H9 (cell line): Measurements from ENCODE around the gene SLC38A5. TPM values are rescaled to one million over a fixed set of nuclear protein-coding genes. Genes with fewer than 3 reads are reported as not detected.
"Not testable (repeated sequence)": the region's sequence is repeated elsewhere in the genome, so short reads cannot be mapped to it uniquely, and the experiment has no call there.

ENCODE experiments used
- DNase-seq: peaks from one replicate; pipeline ENCODE4 v3.0.0-alpha.2; 2017
- H2AFZ ChIP-seq: one replicate; pipeline ENCODE4 v1.6.1; 2013; ENCODE audit warnings: mild to moderate bottlenecking, low read length, control low read depth, moderate library complexity
- H2AK5ac ChIP-seq: 2 replicates; pipeline ENCODE4 v1.6.1; 2013; ENCODE audit warnings: low read length, control low read depth, mixed read lengths; ENCODE audit not compliant: insufficient read length
- H2BK120ac ChIP-seq: one replicate; pipeline ENCODE4 v1.6.1; 2013; ENCODE audit warnings: low read depth, mild to moderate bottlenecking, low read length, control low read depth, inconsistent platforms; ENCODE audit not compliant: poor library complexity, severe bottlenecking
- H2BK12ac ChIP-seq: 2 replicates; pipeline ENCODE4 v1.6.1; 2013; ENCODE audit warnings: low read length, control low read depth, mixed read lengths, low read depth; ENCODE audit not compliant: insufficient read length
- H2BK15ac ChIP-seq: 2 replicates; pipeline ENCODE4 v1.6.1; 2013; ENCODE audit warnings: low read depth, low read length, control low read depth
- H2BK20ac ChIP-seq: one replicate; pipeline ENCODE4 v1.6.1; 2013; ENCODE audit warnings: low read depth, mild to moderate bottlenecking, low read length, control low read depth, inconsistent platforms; ENCODE audit not compliant: poor library complexity, severe bottlenecking
- H2BK5ac ChIP-seq: 2 replicates; pipeline ENCODE4 v1.6.1; 2013; ENCODE audit warnings: low read length, control low read depth, mixed read lengths; ENCODE audit not compliant: insufficient read length
- H3K14ac ChIP-seq: 2 replicates; pipeline ENCODE4 v1.6.1; 2013; ENCODE audit warnings: low read length, control low read depth; ENCODE audit not compliant: insufficient read depth
- H3K18ac ChIP-seq: 2 replicates; pipeline ENCODE4 v1.6.1; 2013; ENCODE audit warnings: low read depth, mild to moderate bottlenecking, mixed read lengths, low read length, control low read depth; ENCODE audit not compliant: insufficient read length
- H3K23ac ChIP-seq: 2 replicates; pipeline ENCODE4 v1.6.1; 2013; ENCODE audit warnings: low read length, control low read depth, mixed read lengths, low read depth; ENCODE audit not compliant: insufficient read length
- H3K23me2 ChIP-seq: 2 replicates; pipeline ENCODE4 v1.6.1; 2013; ENCODE audit warnings: low read depth, mild to moderate bottlenecking, mixed read lengths, low read length, control low read depth; ENCODE audit not compliant: insufficient read length, poor library complexity, severe bottlenecking
- H3K27ac ChIP-seq: 2 replicates; pipeline ENCODE4 v1.5.1; 2013; ENCODE audit warnings: low read length, control low read depth, mixed read lengths, low read depth; ENCODE audit not compliant: insufficient read length
- H3K27me3 ChIP-seq: 2 replicates; pipeline ENCODE4 v1.6.1; 2013; ENCODE audit warnings: low read length, control low read depth, inconsistent platforms; ENCODE audit not compliant: insufficient read depth
- H3K4ac ChIP-seq: 2 replicates; pipeline ENCODE4 v1.6.1; 2013; ENCODE audit warnings: low read depth, mild to moderate bottlenecking, control low read depth, inconsistent platforms, low read length, moderate library complexity
- H3K4me1 ChIP-seq: 2 replicates; pipeline ENCODE4 v1.6.1; 2013; ENCODE audit warnings: low read length, control low read depth, inconsistent platforms; ENCODE audit not compliant: insufficient read depth
- H3K4me2 ChIP-seq: 2 replicates; pipeline ENCODE4 v1.6.1; 2013; ENCODE audit warnings: low read length, control low read depth, mixed read lengths; ENCODE audit not compliant: insufficient read length, insufficient read depth
- H3K56ac ChIP-seq: 2 replicates; pipeline ENCODE4 v1.6.1; 2013; ENCODE audit warnings: low read depth, mild to moderate bottlenecking, mixed read lengths, low read length, control low read depth; ENCODE audit not compliant: insufficient read length
- H3K79me1 ChIP-seq: 2 replicates; pipeline ENCODE4 v1.6.1; 2013; ENCODE audit warnings: low read depth, mild to moderate bottlenecking, moderate library complexity, low read length, control low read depth, inconsistent platforms; ENCODE audit not compliant: insufficient read depth, poor library complexity, severe bottlenecking
- H3K79me2 ChIP-seq: 2 replicates; pipeline ENCODE4 v1.6.1; 2013; ENCODE audit warnings: low read length, control low read depth, inconsistent platforms; ENCODE audit not compliant: insufficient read depth
- H3K9ac ChIP-seq: 2 replicates; pipeline ENCODE4 v1.6.1; 2013; ENCODE audit warnings: low read length, control low read depth, mixed read lengths; ENCODE audit not compliant: insufficient read length; ENCODE audit errors: extremely low read depth
- H3K9me3 ChIP-seq: one replicate; pipeline ENCODE4 v1.6.1; 2013; ENCODE audit warnings: low read depth, low read length, inconsistent platforms; ENCODE audit not compliant: control insufficient read depth
- H3T11ph ChIP-seq: one replicate; pipeline ENCODE4 v1.6.1; 2013; ENCODE audit warnings: mild to moderate bottlenecking, low read length, control low read depth, inconsistent platforms
- H4K20me1 ChIP-seq: one replicate; pipeline ENCODE4 v1.6.1; 2013; ENCODE audit not compliant: control insufficient read depth, insufficient read length, insufficient read depth
- H4K5ac ChIP-seq: 2 replicates; pipeline ENCODE4 v1.6.1; 2013; ENCODE audit warnings: low read depth, mild to moderate bottlenecking, mixed read lengths, low read length, control low read depth; ENCODE audit not compliant: insufficient read length
- H4K8ac ChIP-seq: replicated peaks from 2 replicates; pipeline ENCODE4 v1.6.1; 2013; ENCODE audit warnings: low read length, control low read depth, mixed read lengths, low read depth; ENCODE audit not compliant: insufficient read length
- H4K91ac ChIP-seq: 2 replicates; pipeline ENCODE4 v1.6.1; 2013; ENCODE audit warnings: low read depth, mild to moderate bottlenecking, moderate library complexity, mixed read lengths, low read length, control low read depth; ENCODE audit not compliant: insufficient read length
- H3K27ac Mint-ChIP-seq, 3 experiments: 2 replicates in 2 of 3; 3 replicates in 1 of 3; pipeline ENCODE4 v1.8.0; 2020 to 2021; ENCODE audit warnings: mixed read lengths in 3 of 3, mild to moderate bottlenecking in 1 of 3, moderate library complexity in 1 of 3
- H3K27me3 Mint-ChIP-seq: 2 replicates; pipeline ENCODE4 v1.8.0; 2021; ENCODE audit warnings: low read depth, mild to moderate bottlenecking, moderate library complexity, mixed read lengths
- H3K36me3 Mint-ChIP-seq, 3 experiments: 2 replicates in 2 of 3; 3 replicates in 1 of 3; pipeline ENCODE4 v1.8.0; 2020 to 2021; ENCODE audit warnings: low read depth in 3 of 3, mixed read lengths in 3 of 3; ENCODE audit not compliant: insufficient read depth in 1 of 3
- H3K4me1 Mint-ChIP-seq, 2 experiments: 2 replicates each; pipeline ENCODE4 v1.8.0; 2020; ENCODE audit warnings: mixed read lengths in 2 of 2
- H3K4me3 Mint-ChIP-seq, 2 experiments: 2 replicates in 1 of 2; 3 replicates in 1 of 2; pipeline ENCODE4 v1.8.0; 2020 to 2021; ENCODE audit warnings: mild to moderate bottlenecking in 2 of 2, mixed read lengths in 2 of 2, moderate library complexity in 1 of 2
- H3K9me3 Mint-ChIP-seq, 2 experiments: 2 replicates in 1 of 2; 3 replicates in 1 of 2; pipeline ENCODE4 v1.8.0; 2020; ENCODE audit warnings: mild to moderate bottlenecking in 2 of 2, mixed read lengths in 2 of 2, moderate library complexity in 1 of 2
- CTCF ChIP-seq: fragments of 200-600 bp; sonication (generic); conservative IDR thresholded peaks from 3 replicates; pipeline ENCODE4 v1.8.0; 2021; ENCODE audit warnings: antibody characterized with exemption, mild to moderate bottlenecking
- WGBS: extraction: QIAGEN DNeasy Blood & Tissue Kit; methylation state at CpG from one replicate; pipeline ENCODE4 v1.1.7; 2013; ENCODE audit warnings: missing lambda C conversion rate, low lambda C conversion rate, mixed read lengths; ENCODE audit not compliant: insufficient read length; ENCODE audit errors: extremely low coverage; 5-methylcytosine and 5-hydroxymethylcytosine counted together
- long read RNA-seq: library from polyadenylated mRNA; unstranded; transcript quantifications from one replicate; pipeline ENCODE4 v2.0.0, GENCODE V29; 2020
- total RNA-seq: library from RNA; stranded (reverse); gene quantifications from 2 replicates; pipeline ENCODE4 v1.2.1, GENCODE V29; 2021

Gene SLC38A5
- total RNA-seq: 25.1 and 28.3 TPM in 2 replicates
- long read RNA-seq, transcript SLC38A5-210 (16 exons, 2,659 nt): major isoform, 45 of 81 reads
- long read RNA-seq, partial matches to known transcripts: 4 of 81 reads
- long read RNA-seq, other reads (novel, unspliced or antisense): 32 of 81 reads

- no peaks in the 10 kb centered on the region for H3K27me3 ChIP-seq
- no peaks in the 10 kb centered on the region for H3K79me1 ChIP-seq
- peaks cover 8% of the 10 kb centered on the region for H3K23me2 ChIP-seq
- no peak within 1 kb of the TSS for H3K23ac ChIP-seq
- WGBS: no CpG with 5 or more reads among the region's 18 CpGs
- H3K4me2 ChIP-seq: peak within 1 kb of the TSS; percentile 69
- no peak within 1 kb of the TSS for H2BK120ac ChIP-seq
- peaks cover 30 to 48% of the 10 kb centered on the region in 2 experiments for H3K4me1 Mint-ChIP-seq
- peak within 1 kb of the TSS in 1 of 3 experiments; percentile 65; a peak in 3 of 7 replicates for H3K27ac Mint-ChIP-seq
- no peak within 1 kb of the TSS for H3K4ac ChIP-seq
- H3K27ac ChIP-seq: no peak within 1 kb of the TSS
- H2BK20ac ChIP-seq: no peak within 1 kb of the TSS
- H3K56ac ChIP-seq: no peak within 1 kb of the TSS
- no peaks in the 10 kb centered on the region for H3K79me2 ChIP-seq
- H4K20me1 ChIP-seq: no peaks in the 10 kb centered on the region
- no peak for DNase-seq
- no peak within 1 kb of the TSS for H3K14ac ChIP-seq
- H3T11ph ChIP-seq: no peak within 1 kb of the TSS
- no peak within 1 kb of the TSS for H4K5ac ChIP-seq
- no peak within 1 kb of the TSS for H2AFZ ChIP-seq
- H4K91ac ChIP-seq: no peak within 1 kb of the TSS
- no peak within 1 kb of the TSS for H3K18ac ChIP-seq
- H2AK5ac ChIP-seq: no peak within 1 kb of the TSS
- no peak for TF ChIP-seq CTCF
- H3K9me3 Mint-ChIP-seq: peaks cover 77 to 87% of the 10 kb centered on the region in 2 experiments
- no peak within 1 kb of the TSS for H2BK12ac ChIP-seq
- no peak within 1 kb of the TSS for H2BK5ac ChIP-seq
- peak within 1 kb of the TSS; percentile 55 for H3K9ac ChIP-seq
- peak within 1 kb of the TSS; percentile 83 to 90 for H3K4me3 Mint-ChIP-seq
- H3K4me1 ChIP-seq: peaks cover 4% of the 10 kb centered on the region; the same call in 1 of the 2 replicates
- no peak within 1 kb of the TSS for H2BK15ac ChIP-seq
- H4K8ac ChIP-seq: no peak within 1 kb of the TSS
- H3K9me3 ChIP-seq: peaks cover 35% of the 10 kb centered on the region
- H3K36me3 Mint-ChIP-seq: peaks cover 18 to 23% (median 20%) of the 10 kb centered on the region in 3 experiments
- H3K27me3 Mint-ChIP-seq: peaks cover 5% of the 10 kb centered on the region
These were observed at the start of gene SLC38A5 for GRCh38 chrX:48470110-48470832. TSS of gene SLC38A5 (minus strand) at chrX:48470260. CDS start at chrX:48467924, 2,336 bp downstream.

- not testable (repeated sequence) for H2BK20ac ChIP-seq, H3K79me2 ChIP-seq, H4K20me1 ChIP-seq, H2BK5ac ChIP-seq, H3K27ac ChIP-seq, DNase-seq, H3K27me3 ChIP-seq, H3K56ac ChIP-seq, H3K14ac ChIP-seq, H2AFZ ChIP-seq, H3K27ac Mint-ChIP-seq, H3K79me1 ChIP-seq, H2BK12ac ChIP-seq, H3K27me3 Mint-ChIP-seq, H3K4me3 Mint-ChIP-seq, H3K4ac ChIP-seq, H4K91ac ChIP-seq, H2AK5ac ChIP-seq, H3K9ac ChIP-seq, H3K23me2 ChIP-seq, H3K4me2 ChIP-seq, H4K8ac ChIP-seq, H4K5ac ChIP-seq, H3T11ph ChIP-seq, H2BK15ac ChIP-seq, H3K23ac ChIP-seq, H2BK120ac ChIP-seq, H3K18ac ChIP-seq, H3K4me1 ChIP-seq
- Mint-ChIP-seq H3K4me1 (peaks cover 8 to 11% of the 10 kb centered on the region in 2 experiments; a peak in 3 of 4 replicates), H3K9me3 (peaks cover 54 to 68% of the 10 kb centered on the region in 2 experiments), H3K36me3 (peaks cover 19 to 31% (median 28%) of the 10 kb centered on the region in 3 experiments)
- no CpG with 5 or more reads among the region's 4 CpGs for WGBS
- H3K9me3 ChIP-seq: peaks cover 25% of the 10 kb centered on the region
These were observed 49.4 kb upstream of the SLC38A5 start for GRCh38 chrX:48519481-48519880.
